ENCODE data around the gene SORCS1.

The SORCS1 gene

GRCh38 chr10:106713846-106714245, 450.7 kb downstream of the SORCS1 start:
- Histone ChIP-seq H3K9me3 (ENCODE audit: control insufficient read depth, low read length) (no peaks in the 10 kb centered on the region), H3K36me3 (ENCODE audit: control insufficient read depth, insufficient read depth, low read length) (no peaks in the 10 kb centered on the region), H3K27ac (ENCODE audit: low read depth, low read length, severe bottlenecking) (no peak overlapping the region), H3K4me3 (ENCODE audit: extremely low read depth, insufficient read depth, low read length, poor library complexity, severe bottlenecking) (no peak overlapping the region), H3K4me1 (ENCODE audit: control insufficient read depth, insufficient read depth, low read length, poor library complexity, severe bottlenecking) (no peaks in the 10 kb centered on the region)
- WGBS, 2 experiments (ENCODE audit: insufficient coverage in 2 of 2): 80 to 100% methylated on average over 1 of the region's 2 CpGs

DNA sequence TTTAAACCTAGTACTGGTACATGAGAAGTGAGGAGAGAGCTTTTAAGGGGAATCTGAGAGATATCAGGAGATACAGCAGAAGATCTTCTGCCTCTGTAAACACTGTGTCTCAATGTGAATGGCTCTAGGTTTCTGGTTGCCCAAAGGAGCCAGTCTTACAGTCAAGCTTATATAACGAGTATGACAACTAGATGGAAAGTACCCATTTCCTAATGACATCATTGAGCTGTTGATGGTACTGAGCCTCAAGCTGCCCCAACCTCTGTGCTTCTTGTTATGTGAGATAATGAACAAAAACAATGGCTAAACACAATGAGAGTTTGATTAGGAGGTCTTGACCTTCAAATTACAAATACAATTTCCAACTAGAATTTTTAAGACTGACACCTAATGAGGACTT, 451.5 kb downstream of the SORCS1 start:
- no peak overlapping the region for H3K4me3 ChIP-seq (ENCODE audit: extremely low read depth, insufficient read depth, low read length, poor library complexity, severe bottlenecking)
- H3K9me3 ChIP-seq (ENCODE audit: control insufficient read depth, low read length): no peaks in the 10 kb centered on the region
- WGBS, 2 experiments (ENCODE audit: insufficient coverage in 2 of 2): no CpG with 5 or more reads among the region's 1 CpG
- no peaks in the 10 kb centered on the region for H3K36me3 ChIP-seq (ENCODE audit: control insufficient read depth, insufficient read depth, low read length)
- H3K4me1 ChIP-seq (ENCODE audit: control insufficient read depth, insufficient read depth, low read length, poor library complexity, severe bottlenecking): no peaks in the 10 kb centered on the region
- H3K27ac ChIP-seq (ENCODE audit: low read depth, low read length, severe bottlenecking): no peak overlapping the region

- no peak overlapping the region for H3K4me3 ChIP-seq (ENCODE audit: extremely low read depth, insufficient read depth, low read length, poor library complexity, severe bottlenecking)
- WGBS, 2 experiments (ENCODE audit: insufficient coverage in 2 of 2): 78 to 86% methylated on average over 4 to 6 of the region's 6 CpGs
- no peak overlapping the region for H3K27ac ChIP-seq (ENCODE audit: low read depth, low read length, severe bottlenecking)
- H3K9me3 ChIP-seq (ENCODE audit: control insufficient read depth, low read length): no peaks in the 10 kb centered on the region
- H3K36me3 ChIP-seq (ENCODE audit: control insufficient read depth, insufficient read depth, low read length): no peaks in the 10 kb centered on the region
- H3K4me1 ChIP-seq (ENCODE audit: control insufficient read depth, insufficient read depth, low read length, poor library complexity, severe bottlenecking): no peaks in the 10 kb centered on the region
These were observed 453.1 kb downstream of the SORCS1 start for GRCh38 chr10:106711313-106711906.

DNA sequence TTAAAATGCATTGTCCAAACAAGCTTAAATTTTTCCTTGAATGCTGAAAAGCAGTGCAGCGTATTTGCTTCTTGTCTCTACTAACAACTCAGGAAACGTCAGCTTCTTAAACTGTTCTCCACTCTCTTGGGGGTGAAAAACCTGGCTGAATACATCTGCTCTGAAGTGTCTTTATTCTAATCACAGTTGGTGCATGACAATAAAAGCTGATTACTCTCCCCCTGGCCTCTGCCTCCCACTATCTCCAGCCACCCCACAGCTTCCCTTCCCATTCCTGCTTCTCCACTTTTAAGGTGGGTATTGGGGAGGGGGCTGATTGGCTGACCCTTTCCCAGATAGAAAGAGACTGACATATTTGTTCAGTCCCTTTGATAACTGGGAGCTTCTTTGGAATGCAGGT, 456.0 kb downstream of the SORCS1 start:
- WGBS, 2 experiments (ENCODE audit: insufficient coverage in 2 of 2): 30 to 48% methylated on average over 2 of the region's 2 CpGs
- Histone ChIP-seq H3K27ac (ENCODE audit: low read depth, low read length, severe bottlenecking) (no peak overlapping the region), H3K4me3 (ENCODE audit: extremely low read depth, insufficient read depth, low read length, poor library complexity, severe bottlenecking) (no peak overlapping the region), H3K36me3 (ENCODE audit: control insufficient read depth, insufficient read depth, low read length) (no peaks in the 10 kb centered on the region), H3K4me1 (ENCODE audit: control insufficient read depth, insufficient read depth, low read length, poor library complexity, severe bottlenecking) (no peaks in the 10 kb centered on the region), H3K9me3 (ENCODE audit: control insufficient read depth, low read length) (no peaks in the 10 kb centered on the region)

DNA sequence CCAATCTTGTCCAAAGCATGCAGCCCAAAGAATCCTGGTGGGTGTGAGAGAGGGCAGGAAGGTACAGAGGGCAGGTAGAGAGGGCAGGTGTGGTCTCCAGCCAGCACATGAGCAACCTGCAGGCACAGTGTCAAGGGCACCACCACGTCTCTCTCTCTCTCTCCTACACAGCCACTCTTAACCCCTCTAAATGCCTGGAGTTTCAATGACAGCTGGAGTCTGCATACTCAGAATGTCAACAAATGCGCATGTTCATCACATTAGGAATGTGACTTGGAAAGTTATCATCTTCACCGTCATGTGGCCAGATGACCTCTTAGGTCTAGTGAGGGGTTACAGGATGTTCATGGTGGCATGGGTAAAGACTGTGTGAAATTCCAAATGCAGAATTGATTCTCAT, 456.8 kb downstream of the SORCS1 start:
- WGBS, 2 experiments (ENCODE audit: insufficient coverage in 2 of 2): 62 to 83% methylated on average over 2 to 3 of the region's 3 CpGs
- Histone ChIP-seq H3K4me1 (ENCODE audit: control insufficient read depth, insufficient read depth, low read length, poor library complexity, severe bottlenecking) (no peaks in the 10 kb centered on the region), H3K27ac (ENCODE audit: low read depth, low read length, severe bottlenecking) (no peak overlapping the region), H3K9me3 (ENCODE audit: control insufficient read depth, low read length) (no peaks in the 10 kb centered on the region), H3K4me3 (ENCODE audit: extremely low read depth, insufficient read depth, low read length, poor library complexity, severe bottlenecking) (no peak overlapping the region), H3K36me3 (ENCODE audit: control insufficient read depth, insufficient read depth, low read length) (no peaks in the 10 kb centered on the region)

GRCh38 chr10:106706127-106706526, 458.4 kb downstream of the SORCS1 start:
- H3K4me3 ChIP-seq (ENCODE audit: extremely low read depth, insufficient read depth, low read length, poor library complexity, severe bottlenecking): no peak overlapping the region
- no peaks in the 10 kb centered on the region for H3K9me3 ChIP-seq (ENCODE audit: control insufficient read depth, low read length)
- no peaks in the 10 kb centered on the region for H3K4me1 ChIP-seq (ENCODE audit: control insufficient read depth, insufficient read depth, low read length, poor library complexity, severe bottlenecking)
- H3K27ac ChIP-seq (ENCODE audit: low read depth, low read length, severe bottlenecking): no peak overlapping the region
- no peaks in the 10 kb centered on the region for H3K36me3 ChIP-seq (ENCODE audit: control insufficient read depth, insufficient read depth, low read length)

- WGBS, 2 experiments (ENCODE audit: insufficient coverage in 2 of 2): 23 to 29% methylated on average over 5 to 8 of the region's 9 CpGs
- H3K36me3 ChIP-seq (ENCODE audit: control insufficient read depth, insufficient read depth, low read length): no peaks in the 10 kb centered on the region
- no peaks in the 10 kb centered on the region for H3K9me3 ChIP-seq (ENCODE audit: control insufficient read depth, low read length)
- no peak overlapping the region for H3K4me3 ChIP-seq (ENCODE audit: extremely low read depth, insufficient read depth, low read length, poor library complexity, severe bottlenecking)
- no peaks in the 10 kb centered on the region for H3K4me1 ChIP-seq (ENCODE audit: control insufficient read depth, insufficient read depth, low read length, poor library complexity, severe bottlenecking)
- H3K27ac ChIP-seq (ENCODE audit: low read depth, low read length, severe bottlenecking): no peak overlapping the region
These were observed 458.8 kb downstream of the SORCS1 start for GRCh38 chr10:106705681-106706100.

- Histone ChIP-seq H3K4me1 (ENCODE audit: control insufficient read depth, insufficient read depth, low read length, poor library complexity, severe bottlenecking) (no peaks in the 10 kb centered on the region), H3K9me3 (ENCODE audit: control insufficient read depth, low read length) (no peaks in the 10 kb centered on the region), H3K4me3 (ENCODE audit: extremely low read depth, insufficient read depth, low read length, poor library complexity, severe bottlenecking) (no peak overlapping the region), H3K36me3 (ENCODE audit: control insufficient read depth, insufficient read depth, low read length) (no peaks in the 10 kb centered on the region), H3K27ac (ENCODE audit: low read depth, low read length, severe bottlenecking) (no peak overlapping the region)
- WGBS, 2 experiments (ENCODE audit: insufficient coverage in 2 of 2): 80 to 100% methylated on average over 2 of the region's 2 CpGs
These were observed 468.3 kb downstream of the SORCS1 start for GRCh38 chr10:106696239-106696638.

- Histone ChIP-seq H3K4me1 (ENCODE audit: control insufficient read depth, insufficient read depth, low read length, poor library complexity, severe bottlenecking) (no peaks in the 10 kb centered on the region), H3K27ac (ENCODE audit: low read depth, low read length, severe bottlenecking) (no peak overlapping the region), H3K9me3 (ENCODE audit: control insufficient read depth, low read length) (no peaks in the 10 kb centered on the region), H3K4me3 (ENCODE audit: extremely low read depth, insufficient read depth, low read length, poor library complexity, severe bottlenecking) (no peak overlapping the region), H3K36me3 (ENCODE audit: control insufficient read depth, insufficient read depth, low read length) (no peaks in the 10 kb centered on the region)
- 83 to 88% methylated on average over 1 of the region's 1 CpG for WGBS, 2 experiments (ENCODE audit: insufficient coverage in 2 of 2)
These were observed 469.8 kb downstream of the SORCS1 start for GRCh38 chr10:106694696-106695095.

GRCh38 chr10:106682175-106682574, 482.3 kb downstream of the SORCS1 start:
- no peaks in the 10 kb centered on the region for H3K9me3 ChIP-seq (ENCODE audit: control insufficient read depth, low read length)

GRCh38 chr10:106680061-106680460, 484.4 kb downstream of the SORCS1 start:
- Histone ChIP-seq H3K9me3 (ENCODE audit: control insufficient read depth, low read length) (no peaks in the 10 kb centered on the region), H3K4me3 (ENCODE audit: extremely low read depth, insufficient read depth, low read length, poor library complexity, severe bottlenecking) (no peak overlapping the region), H3K27ac (ENCODE audit: low read depth, low read length, severe bottlenecking) (no peak overlapping the region), H3K4me1 (ENCODE audit: control insufficient read depth, insufficient read depth, low read length, poor library complexity, severe bottlenecking) (no peaks in the 10 kb centered on the region), H3K36me3 (ENCODE audit: control insufficient read depth, insufficient read depth, low read length) (no peaks in the 10 kb centered on the region)
- WGBS, 2 experiments (ENCODE audit: insufficient coverage in 2 of 2): 90 to 100% methylated on average over 1 of the region's 2 CpGs

More at GRCh38 chr10:106682175-106682574, 482.3 kb downstream of the SORCS1 start:
- Histone ChIP-seq H3K4me3 (ENCODE audit: extremely low read depth, insufficient read depth, low read length, poor library complexity, severe bottlenecking) (no peak overlapping the region), H3K4me1 (ENCODE audit: control insufficient read depth, insufficient read depth, low read length, poor library complexity, severe bottlenecking) (no peaks in the 10 kb centered on the region), H3K27ac (ENCODE audit: low read depth, low read length, severe bottlenecking) (no peak overlapping the region), H3K36me3 (ENCODE audit: control insufficient read depth, insufficient read depth, low read length) (no peaks in the 10 kb centered on the region)

All from mesodermal cell (in vitro differentiated cells).